GM18867 (cell line): Measurements from ENCODE around the gene ABCA2.

Experiments used
- ATAC-seq: cut with Tn5 transposase; IDR thresholded peaks from one replicate; pipeline ENCODE4 v1.9.1; 2021; ENCODE audit warnings: mild to moderate bottlenecking, moderate library complexity; ENCODE audit not compliant: unreplicated experiment

The ABCA2 gene

GRCh38 chr9:136982232-136983051 lies 45.6 kb downstream of the ABCA2 start, which contains the start of gene LCNL1:
TSS of gene LCNL1 (plus strand) at chr9:136982993. CDS start at chr9:136983587, 594 bp downstream.
- ATAC-seq = no peak

GRCh38 chr9:136981588-136982231 lies 46.3 kb downstream of the ABCA2 start:
- ATAC-seq = no peak

- ATAC-seq = no peak
Observed at GRCh38 chr9:136980669-136981478, 47.2 kb downstream of the ABCA2 start.

- no peak for ATAC-seq
Observed at GRCh38 chr9:136979769-136980587, 48.1 kb downstream of the ABCA2 start.

GRCh38 chr9:136978865-136979544 lies 49.0 kb downstream of the ABCA2 start:
- no peak for ATAC-seq

- ATAC-seq = no peak
Observed at GRCh38 chr9:136978073-136978864, 49.8 kb downstream of the ABCA2 start.

- no peak for ATAC-seq
Observed at GRCh38 chr9:136977649-136978072, 50.4 kb downstream of the ABCA2 start.

- ATAC-seq = no peak
Observed at GRCh38 chr9:136977223-136977622, 50.8 kb downstream of the ABCA2 start, which contains the start of gene PTGDS. TSS of gene PTGDS (plus strand) at chr9:136977504. CDS start at chr9:136977579, 75 bp downstream.

- no peak for ATAC-seq
Observed at GRCh38 chr9:136975644-136976043, 52.4 kb downstream of the ABCA2 start.

GRCh38 chr9:136974817-136975535 lies 53.1 kb downstream of the ABCA2 start:
- no peak for ATAC-seq

- no peak for ATAC-seq
Observed at GRCh38 chr9:136973618-136974617, 54.1 kb downstream of the ABCA2 start.

- no peak for ATAC-seq
Observed at GRCh38 chr9:136972743-136973142, 55.3 kb downstream of the ABCA2 start.

GRCh38 chr9:136972335-136972734 lies 55.7 kb downstream of the ABCA2 start:
- no peak for ATAC-seq

GRCh38 chr9:136971746-136972145 lies 56.3 kb downstream of the ABCA2 start:
- ATAC-seq = no peak

GRCh38 chr9:136970361-136970760 lies 57.7 kb downstream of the ABCA2 start:
- ATAC-seq = no peak

- no peak for ATAC-seq
Observed at GRCh38 chr9:136969774-136970173, 58.3 kb downstream of the ABCA2 start.

- no peak for ATAC-seq
Observed at GRCh38 chr9:136969150-136969549, 58.9 kb downstream of the ABCA2 start.
